HK-2 (cell line): ENCODE results near the gene DHRS3.
"Not testable (repeated sequence)": the region's sequence is repeated elsewhere in the genome, so short reads cannot be mapped to it uniquely, and the experiment has no call there.

Source experiments
- DNase-seq: peaks from one replicate; pipeline ENCODE4 v3.0.0-alpha.2; 2018; ENCODE audit not compliant: unreplicated experiment

The DHRS3 gene

DNA sequence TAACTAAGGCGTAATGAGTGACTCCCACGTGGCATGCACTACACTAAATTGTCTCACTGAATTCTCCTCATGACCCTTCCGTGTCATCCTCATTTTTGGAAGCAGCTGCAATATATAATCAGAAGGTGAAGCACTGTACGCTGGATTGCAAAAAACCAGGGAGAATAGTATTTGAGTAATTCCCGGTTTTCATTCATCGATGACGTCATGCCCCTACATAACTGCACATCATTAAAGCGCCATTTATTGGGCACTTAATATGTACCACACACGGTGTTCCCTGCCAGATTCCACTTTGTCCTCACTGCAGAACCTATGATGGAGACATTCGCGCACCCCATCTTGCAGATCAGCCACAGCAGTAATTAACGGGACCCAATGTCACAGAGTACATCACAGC lies 41.0 kb downstream of the DHRS3 start:
- DNase-seq, result no peak

DNA sequence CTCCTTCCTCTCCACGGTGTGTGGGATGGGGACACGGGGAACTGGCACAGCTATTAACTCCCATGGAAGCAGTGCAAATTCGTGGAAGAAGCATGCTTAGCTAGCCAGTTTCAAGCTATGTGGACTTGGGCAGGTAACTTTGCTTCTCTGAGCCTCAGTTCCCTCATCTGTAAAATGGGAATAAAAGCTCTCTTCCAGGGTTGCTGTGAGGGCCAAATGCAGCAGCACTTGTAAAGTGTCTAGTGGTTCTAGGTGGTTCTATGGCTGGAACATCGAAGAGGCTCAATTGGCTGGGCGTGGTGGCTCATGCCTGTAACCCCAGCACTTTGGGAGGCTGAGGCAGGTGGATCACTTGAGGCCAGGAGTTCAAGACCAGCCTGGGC lies 43.3 kb downstream of the DHRS3 start:
- DNase-seq, result no peak

DNA sequence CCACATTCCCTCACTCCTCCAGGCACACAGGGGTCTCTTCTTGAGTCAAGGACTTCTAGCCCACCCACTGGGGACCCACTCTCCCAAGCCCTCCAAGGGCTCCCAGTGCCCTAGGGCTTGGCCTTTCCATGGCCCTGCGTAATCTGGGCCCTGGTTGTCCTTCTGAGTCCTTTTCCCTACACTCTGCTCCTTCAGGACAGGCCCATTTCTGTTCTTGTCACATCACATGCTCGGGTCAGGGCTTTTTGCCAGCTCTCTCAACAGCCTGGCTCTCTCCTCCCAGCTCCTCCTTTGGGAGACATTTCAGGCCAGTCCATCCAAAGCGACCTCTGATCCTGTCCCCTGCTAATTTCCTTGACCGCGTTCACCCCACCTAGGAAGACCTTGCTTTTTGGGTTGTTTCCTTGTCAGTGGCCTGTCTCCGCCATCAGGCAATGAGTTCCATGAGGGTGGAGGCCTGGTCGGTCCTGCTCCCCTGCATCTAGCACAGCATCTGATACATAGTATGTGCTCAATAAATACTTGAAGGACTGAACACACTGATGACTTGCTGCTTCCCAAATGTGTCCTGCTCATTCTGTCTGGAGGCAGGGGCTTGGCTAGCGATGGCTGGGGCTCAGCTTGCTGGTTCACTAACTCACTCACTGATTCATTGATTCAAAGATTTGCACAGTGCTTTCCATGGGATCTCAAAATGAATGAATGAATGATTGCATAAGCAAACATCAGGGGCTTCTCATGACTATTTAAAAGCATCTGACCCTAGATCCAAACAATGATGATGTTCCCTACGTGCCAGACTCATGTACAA lies 44.8 kb downstream of the DHRS3 start:
- no peak for DNase-seq

DNA sequence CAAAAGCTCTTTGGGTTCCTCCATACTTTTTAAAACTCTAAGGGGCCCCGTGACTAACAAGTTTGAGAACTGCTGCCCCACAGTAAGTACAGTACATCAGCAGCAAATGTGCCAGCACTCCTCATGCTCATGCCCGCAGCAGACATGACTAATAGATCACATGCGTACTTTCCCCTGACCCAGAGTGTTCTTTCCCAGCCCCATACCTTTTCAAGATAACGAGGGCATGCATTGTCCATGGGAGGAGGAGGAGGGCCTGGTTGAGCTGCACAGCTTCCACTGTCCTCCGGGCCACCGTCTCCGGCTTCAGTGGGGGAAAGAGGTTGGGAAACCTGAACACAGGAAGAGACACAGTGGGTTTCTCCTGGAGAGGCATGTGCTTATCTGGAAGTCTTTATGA lies 45.5 kb downstream of the DHRS3 start:
- DNase-seq, result no peak

DNA sequence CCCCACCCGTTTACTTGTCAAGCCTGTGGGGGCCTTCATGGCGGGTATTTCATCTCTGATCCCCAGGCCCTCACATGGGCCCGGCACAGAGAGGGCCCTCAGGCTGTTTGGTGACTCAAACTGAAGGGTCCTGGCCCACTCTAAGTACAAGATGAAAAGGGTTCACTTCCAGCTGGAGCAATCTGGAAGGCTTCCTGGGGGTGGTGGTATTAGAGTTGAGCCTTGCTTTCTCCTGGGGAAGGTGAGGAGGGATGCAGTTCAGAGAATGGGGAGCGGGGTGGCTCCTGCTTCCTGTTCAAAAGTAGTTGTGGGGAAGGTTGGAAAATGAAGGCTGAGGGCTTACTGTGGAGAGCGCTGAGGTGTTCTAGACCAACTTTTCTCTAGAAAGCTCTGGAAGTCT lies 47.7 kb downstream of the DHRS3 start:
- DNase-seq, result no peak

DNA sequence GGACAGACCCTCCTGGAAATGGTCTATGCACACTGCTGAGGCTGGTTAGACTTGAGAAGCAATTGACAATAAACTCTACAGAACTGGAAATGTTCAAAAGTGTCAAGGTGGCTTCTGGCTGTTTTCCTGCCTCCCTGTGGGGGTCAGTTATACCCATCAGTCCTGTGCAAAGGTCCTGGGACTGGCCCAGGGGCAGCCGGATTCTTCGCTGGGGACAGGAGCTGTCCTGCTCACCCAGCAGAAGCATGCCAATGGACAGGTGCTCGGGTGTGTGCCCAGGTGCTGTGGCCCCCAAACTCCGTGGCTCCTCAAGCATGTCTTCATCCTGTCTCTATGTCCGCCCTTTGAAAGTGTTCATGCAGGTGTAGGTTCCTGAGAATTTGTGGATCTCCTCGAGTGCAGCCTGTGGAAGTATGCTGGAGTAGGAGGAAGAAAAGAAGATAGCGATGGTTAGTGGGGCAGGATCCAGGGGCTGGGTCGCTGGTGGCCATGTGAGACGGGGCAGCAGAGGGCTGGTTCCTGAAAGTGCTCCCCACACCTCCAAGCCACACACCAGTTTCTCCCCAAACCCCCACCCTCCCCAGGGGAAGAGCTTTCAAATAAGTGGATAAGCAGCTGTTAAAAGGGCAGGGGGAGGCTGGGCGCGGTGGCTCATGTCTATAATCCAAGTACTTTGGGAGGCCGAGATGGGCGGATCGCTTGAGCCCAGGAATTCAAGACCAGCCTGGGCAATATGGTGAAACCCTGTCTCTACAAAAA lies 49.8 kb downstream of the DHRS3 start:
- no peak for DNase-seq

DNA sequence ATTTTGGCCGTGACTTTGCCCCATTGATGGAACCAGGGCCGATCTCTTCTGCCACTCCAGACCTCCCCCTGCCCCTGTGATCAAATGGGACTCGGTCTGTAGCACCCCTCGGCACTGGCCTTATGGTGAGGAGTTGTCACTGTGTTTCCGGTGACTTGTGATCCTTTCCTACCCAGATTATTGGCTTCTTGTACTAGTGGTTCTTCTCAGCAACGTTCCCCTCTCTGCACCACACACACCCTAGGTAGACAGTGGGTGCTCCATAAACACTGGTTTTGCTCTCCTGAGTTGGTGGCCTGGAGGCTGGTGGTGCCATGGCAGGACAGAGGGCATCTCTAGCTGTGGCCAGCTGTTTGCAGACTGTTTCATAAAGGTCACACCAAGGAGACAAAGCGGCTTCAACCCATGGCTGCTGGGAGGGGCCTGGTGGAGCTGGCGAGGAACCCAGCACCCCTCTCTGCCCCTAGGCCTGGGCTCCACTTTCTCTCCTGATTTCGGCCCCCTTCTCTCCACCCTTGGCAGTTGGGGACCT lies 50.7 kb downstream of the DHRS3 start:
- no peak for DNase-seq

DNA sequence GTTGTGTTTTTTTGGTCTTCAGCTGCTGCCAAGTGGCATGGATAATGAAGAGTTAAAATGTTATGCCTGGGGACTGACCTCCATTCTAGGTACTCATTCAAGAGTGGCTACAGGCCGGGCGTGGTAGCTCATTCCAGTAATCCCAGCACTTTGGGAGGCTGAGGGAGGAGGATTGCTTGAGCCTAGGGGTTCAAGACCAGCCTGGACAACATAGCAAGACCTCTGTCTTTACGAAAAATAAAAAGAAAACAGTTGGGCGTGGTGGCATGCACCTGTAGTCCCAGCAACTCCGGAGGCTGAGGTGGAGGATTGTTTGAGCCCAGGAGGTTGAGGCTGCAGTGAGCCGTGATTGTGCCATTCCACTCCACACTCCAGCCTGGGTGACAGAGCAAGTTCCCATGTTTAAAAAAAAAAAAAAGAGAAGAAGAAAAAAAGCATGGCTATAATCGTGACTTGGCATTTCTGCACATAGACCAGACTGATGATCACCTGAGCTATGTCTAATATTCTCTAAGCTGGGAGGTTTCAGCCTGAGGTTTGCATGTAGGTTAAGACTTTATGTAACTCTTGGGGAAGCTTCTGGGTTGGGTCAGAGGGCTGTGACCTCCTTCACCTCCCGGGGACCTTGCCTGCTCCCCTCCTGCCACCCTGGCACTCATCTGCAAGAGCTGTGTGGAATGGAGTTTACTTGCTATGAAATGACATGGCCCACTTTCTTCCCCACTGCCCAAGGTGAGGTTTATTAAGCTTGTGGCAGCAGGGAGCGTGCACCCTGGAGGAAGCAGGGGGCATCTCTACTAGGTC lies 51.3 kb downstream of the DHRS3 start:
- DNase-seq, result no peak

DNA sequence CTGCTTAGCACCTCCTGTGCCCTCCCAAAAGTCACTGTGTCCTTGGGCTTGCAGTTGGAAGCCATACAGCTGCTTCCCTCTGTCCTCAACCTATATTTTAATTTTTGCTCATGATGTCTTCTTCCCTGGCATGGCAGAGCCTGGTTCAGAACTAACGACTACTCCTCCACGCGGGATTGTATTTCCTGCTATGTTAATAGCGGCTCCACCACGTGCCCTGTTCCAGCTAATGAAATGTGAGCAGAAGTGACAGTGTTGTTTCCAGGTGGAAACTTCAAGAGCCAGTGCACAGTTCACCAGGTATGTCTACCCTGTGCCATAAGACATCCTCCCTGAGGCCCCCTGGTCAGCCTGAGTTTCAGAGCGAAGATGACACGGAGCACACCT lies 52.1 kb downstream of the DHRS3 start:
- no peak for DNase-seq

DNA sequence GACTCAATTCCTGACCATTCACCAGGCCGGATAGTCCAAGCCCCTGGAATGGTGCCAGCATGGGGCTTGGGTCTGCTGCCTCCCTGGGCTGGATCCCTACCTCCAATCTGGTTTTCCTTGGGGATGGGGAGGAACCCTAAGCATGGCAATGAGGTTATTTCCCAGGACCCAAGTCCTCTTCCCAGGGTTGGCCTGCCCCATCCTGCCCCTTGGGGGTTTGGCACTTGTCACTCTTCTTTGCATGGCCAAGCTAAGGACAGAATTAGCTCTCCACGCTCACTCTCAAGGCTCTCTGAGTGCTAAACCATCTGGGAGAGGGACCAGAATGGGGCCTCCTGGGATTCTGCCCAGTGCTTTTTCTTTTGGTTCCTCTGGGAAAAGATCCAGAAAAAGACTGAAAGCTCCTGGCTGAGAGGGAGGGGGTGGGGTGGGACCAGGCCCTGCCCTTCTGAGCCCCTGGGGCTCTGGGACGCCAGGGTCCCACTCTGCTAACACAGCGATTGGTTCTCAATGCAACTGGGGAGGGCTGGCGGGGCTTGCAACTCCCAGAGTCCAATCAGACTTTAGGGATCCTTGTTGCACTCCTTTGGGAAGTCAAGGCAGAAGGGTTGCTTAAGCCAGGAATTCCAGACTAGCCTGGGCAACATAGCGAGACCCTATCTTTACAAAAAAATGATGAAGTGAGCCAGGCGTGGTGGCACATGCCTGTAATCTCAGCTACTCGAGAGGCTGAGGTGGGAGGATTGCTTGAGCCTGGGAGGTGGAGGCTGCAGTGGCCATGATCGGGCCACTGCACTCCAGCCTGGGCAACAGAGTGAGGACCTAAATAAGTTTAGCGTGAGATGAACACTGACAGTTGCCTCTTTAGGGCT lies 52.7 kb downstream of the DHRS3 start:
- no peak for DNase-seq

DNA sequence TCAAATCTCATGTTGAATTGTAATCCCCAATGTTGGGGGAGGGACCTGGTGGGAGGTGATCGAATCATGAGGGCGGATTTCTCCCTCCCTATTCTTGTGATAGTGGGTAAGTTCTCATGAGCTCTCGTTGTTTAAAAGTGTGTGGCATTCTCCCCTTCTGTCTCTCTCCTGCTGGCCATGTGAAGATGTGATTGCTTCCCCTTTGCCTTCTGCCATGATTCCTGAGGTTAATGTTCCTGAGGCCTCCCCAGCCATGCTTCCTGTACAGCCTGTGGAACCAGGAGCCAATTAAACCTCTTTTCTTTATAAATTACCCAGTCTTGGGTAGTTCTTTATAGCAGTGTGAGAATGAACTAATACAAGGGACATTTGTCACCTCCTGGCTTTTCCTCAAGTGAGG lies 53.8 kb downstream of the DHRS3 start:
- not testable (repeated sequence) for DNase-seq

DNA sequence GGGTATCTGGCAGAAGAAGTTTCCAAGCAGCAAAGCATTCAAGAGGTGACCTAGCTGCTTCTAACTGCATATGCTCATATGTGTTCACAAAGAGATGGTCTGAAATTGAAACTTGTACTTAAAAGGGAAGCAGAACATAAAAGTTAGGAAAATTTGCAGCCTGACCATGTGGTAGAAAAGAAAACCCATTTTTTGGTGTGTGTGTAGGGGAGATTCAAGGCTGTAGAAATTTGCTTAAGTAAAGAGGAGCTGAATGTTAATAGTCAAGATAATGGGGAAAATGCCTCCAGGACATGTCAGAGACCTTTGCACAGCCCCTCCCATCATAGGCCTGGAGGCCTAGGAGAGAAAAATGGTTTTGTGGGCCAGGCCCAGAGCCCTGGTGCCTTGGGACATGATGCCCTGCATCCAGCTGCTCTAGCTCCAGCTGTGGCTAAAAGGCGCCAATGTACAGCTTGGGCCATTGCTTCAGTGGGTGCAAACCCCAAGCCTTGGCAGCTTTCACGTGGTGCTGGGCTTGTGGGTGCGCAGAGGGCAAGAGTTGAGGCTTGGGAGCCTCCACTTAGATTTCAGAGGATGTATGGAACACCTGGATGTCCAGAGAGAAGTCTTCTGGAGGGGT lies 54.9 kb downstream of the DHRS3 start:
- no peak for DNase-seq

DNA sequence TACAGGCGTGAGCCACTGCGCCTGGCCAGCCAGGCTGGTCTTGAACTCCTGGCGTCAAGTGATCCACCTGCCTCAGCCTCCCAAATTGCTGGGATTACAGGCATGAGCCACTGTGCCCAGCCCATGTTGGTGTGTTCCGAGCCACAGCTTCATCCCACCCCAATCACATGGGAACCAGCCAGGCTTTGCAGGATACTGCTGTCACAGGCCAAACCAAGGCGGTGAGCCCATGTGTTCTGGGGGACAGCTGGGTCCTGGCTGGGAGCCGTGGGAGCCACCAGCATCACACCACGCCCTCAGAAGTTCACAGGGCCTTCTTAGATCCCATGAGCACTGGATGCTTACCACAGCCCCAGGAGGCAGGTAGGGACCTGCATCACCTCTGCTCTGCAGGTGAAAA lies 56.9 kb downstream of the DHRS3 start:
- no peak for DNase-seq

DNA sequence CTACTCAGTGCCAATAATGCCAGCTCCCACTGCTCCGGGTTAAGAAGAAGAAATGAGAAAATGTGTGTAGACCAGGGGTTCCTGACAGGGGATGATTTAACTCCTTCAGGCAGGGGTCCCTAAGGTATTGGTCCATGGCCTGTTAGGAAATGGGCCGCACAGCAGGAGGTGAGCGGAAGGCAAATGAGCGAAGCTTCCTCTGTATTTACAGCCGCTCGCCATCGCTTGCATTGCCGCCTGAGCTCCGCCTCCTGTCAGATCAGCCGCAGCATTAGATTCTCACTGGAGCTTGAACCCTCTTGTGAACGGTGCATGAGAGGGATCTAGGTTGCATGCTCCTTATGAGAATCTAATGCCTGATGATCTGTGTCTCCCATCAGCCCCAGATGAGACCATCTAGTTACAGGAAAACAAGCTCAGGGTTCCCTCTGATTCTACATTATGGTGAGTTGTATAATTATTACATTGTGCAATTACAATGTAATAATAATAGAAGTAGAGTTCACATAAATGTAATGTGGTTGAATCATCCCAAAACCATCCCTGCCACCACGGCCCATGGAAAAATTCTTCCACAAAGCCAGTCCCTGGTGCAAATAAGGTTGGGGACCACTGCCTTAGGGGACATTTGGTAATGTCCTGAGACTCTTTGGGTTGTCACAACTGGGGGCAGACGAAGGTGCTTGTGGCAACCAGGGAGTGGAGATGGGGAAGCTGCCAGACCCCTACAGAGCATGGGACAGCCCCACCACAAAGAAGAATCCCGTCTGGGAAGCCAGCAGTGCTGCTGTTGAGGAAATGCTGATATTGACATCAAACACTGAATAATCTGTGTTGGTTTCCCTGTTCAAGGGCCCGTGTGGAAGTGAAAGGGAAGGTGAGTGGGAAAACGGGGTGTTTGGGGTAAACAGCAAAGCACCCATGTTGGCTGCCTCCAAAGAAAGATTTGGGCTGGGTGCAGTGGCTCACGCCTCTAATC lies 60.8 kb downstream of the DHRS3 start:
- DNase-seq, result no peak

DNA sequence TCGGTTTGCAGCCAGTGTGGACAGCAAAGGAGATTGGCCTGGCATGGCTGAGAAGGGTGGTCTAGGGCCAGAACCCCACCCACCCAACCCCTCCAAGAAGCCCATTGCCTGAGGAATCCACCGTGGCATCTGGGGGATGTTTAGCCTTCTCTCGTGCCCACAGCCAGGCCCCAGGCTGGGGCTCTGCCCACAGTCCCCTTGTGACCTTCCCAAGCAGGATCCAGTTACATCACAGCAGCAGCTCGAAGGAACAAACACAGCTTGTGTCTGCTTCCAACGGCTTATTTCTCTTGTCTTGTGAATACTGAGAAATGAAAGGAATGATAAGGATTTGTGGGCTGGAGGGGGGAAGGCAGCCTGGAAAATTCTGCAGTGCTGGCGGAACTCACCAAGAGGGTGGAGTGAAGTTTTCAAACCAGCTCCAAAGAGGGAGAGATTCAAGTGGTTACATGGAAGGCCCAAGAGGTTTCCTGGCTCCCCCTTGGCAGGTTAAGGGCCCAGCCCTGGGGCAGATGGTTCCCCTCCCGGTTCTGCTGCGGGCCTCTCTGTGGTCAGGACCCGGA lies 61.6 kb downstream of the DHRS3 start:
- DNase-seq, result no peak

DNA sequence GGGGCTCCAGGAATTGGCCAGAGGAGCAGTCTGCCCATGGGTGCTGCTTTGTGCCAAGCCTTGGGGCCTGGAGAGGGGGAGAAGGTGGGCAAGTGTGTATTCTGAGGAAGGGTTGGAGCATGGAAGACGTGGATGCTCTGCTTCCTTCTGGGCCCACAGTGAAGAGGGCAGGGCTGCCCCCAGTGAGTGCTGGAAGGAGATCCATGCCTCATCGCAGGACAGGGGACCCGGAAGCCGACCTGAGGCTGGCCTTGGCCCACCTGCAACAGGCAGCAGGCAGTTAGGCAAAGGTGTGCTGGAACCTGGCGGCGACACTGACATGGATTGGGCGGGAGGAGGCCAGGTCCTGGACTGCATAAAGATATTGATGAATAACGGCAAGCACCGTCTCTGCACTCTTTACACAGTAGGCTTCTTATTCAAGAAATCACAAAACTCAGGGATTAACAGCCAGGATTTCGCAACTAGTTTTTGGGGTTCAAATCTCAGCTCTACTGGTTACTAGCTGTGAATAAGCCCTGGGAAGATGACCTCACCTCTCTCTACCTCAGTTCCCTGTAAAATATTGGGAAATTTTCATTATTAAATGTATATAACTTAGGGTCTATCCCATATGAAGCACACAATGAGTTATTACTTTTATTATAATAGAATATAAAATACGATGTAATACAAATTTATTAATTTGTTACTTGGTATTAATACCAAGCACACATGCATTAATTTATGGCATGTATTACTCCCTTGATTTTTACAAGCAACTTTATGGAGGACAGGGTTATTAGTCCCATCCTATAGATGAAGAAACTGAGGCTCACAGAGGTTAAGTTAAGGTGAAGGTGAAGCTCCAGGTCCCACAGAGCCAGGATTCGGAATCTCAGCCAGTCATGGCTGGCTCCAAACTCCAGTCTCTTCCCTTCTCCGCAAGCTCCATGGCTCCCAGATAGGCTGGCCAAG lies 62.3 kb downstream of the DHRS3 start:
- no peak for DNase-seq

DNA sequence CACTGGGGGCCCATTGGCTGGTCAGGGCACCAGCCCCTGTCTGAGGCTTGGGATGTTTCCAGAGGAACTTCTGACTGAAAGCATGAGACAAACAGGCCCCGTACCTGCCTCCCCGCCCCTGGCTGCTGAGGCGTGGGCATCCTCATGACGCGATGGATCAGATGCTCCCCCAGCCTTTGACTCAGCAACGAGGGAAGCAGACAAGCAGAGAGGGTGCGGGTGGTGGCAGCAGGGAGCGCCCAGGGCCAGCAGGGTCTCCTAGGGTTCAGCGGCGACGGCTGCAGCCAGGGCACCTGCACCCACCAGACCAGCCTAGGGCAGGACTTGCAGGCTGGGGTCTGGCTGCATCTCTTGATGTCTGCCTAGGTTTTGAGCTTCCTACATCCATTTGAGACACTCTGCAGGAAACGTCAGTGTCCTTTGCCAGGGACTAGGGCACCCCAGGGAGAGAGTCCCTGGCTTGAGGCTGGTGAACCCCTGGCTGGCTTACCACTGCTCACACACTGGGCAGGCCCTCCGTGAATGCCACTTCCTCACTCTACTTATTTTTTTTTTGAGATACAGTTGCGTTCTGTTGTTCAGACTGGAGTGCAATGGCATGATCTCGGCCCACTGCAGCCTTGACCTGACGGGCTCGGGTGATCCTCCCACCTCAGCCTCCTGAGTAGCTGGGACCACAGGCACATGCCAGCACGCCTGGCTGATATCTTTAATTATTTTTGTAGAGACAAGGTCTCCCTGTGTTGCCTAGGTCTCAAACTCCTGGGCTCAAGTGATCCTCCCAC lies 63.3 kb downstream of the DHRS3 start:
- no peak for DNase-seq
